ENCODE results near the gene RPS15A.

RPS15A gene

DNA sequence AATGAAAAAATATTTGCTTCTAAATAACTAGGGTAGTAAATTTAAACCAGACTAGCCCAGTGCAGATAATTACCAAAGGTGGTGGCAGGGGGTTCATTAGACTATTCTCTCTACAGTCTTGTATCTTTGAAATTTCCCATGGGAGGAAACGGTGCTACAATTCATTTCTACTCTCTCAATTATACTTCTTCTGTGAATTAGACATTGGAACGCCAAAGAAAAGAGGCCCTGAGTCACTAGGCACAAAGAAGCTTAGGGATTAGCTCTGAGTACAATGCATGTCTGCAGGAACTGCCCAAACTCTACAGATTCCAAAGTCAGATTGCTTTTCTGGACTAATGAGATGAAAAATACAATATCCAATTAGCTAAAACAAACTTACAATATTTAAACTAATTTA lies 41.9 kb upstream of the RPS15A start:
- no peak for DNase-seq (ENCODE audit: low read depth)
- H3K4me3 ChIP-seq (ENCODE audit: low read depth, low read length), result no peak overlapping the region
- TF ChIP-seq CTCF (conservative IDR thresholded peaks at IDR 0.05; ENCODE audit: low read depth, low read length), result no peak

GRCh38 chr16:18829251-18829650 lies 39.1 kb upstream of the RPS15A start:
- no peak for TF ChIP-seq CTCF (conservative IDR thresholded peaks at IDR 0.05; ENCODE audit: low read depth, low read length)
- H3K4me3 ChIP-seq (ENCODE audit: low read depth, low read length), result no peak overlapping the region
- DNase-seq (ENCODE audit: low read depth), result no peak

DNA sequence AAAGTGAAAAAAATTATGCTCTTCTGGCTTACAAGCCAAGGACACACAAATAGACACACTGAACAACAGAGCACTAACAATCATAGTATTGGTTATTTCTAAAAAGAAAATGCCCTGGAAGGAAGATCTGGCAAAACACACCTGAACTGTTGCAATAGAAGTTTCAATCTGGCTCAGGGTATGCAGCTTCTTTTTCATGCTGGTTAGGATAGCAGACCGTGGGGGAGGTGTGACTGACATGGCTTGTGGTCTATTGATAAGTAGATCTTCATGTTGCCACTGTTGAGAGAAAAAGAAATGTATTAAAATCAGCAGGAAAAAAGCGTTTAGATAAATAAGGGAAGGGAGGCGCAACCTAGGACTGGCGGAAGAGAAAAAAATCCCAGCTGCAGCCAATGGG lies 37.8 kb upstream of the RPS15A start:
- no peak for TF ChIP-seq CTCF (conservative IDR thresholded peaks at IDR 0.05; ENCODE audit: low read depth, low read length)
- H3K4me3 ChIP-seq (ENCODE audit: low read depth, low read length), result no peak overlapping the region

DNA sequence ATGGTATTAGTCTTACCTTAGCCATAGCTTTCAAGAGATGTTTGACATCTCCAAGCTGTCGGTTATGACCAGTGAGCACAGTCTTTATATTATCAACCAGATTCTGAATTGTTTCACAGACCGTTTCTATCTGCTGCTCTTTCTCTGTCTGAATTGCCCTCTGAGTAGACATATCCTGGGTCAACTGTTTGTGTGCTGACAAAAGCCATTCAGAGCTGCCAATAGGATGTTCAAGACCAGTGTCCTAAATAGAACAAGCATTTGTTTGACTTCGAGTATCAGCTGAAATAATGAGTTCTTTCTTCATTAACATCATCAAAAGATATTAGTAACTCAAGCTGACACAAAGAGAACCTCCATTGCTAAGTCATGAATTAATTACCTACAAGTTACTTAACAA lies 26.2 kb upstream of the RPS15A start:
- no peak for TF ChIP-seq CTCF (conservative IDR thresholded peaks at IDR 0.05; ENCODE audit: low read depth, low read length)
- no peak overlapping the region for H3K4me3 ChIP-seq (ENCODE audit: low read depth, low read length)
- no peak for DNase-seq (ENCODE audit: low read depth)

More for the DNA sequence above, 37.8 kb upstream of the RPS15A start:
- no peak for DNase-seq (ENCODE audit: low read depth)

DNA sequence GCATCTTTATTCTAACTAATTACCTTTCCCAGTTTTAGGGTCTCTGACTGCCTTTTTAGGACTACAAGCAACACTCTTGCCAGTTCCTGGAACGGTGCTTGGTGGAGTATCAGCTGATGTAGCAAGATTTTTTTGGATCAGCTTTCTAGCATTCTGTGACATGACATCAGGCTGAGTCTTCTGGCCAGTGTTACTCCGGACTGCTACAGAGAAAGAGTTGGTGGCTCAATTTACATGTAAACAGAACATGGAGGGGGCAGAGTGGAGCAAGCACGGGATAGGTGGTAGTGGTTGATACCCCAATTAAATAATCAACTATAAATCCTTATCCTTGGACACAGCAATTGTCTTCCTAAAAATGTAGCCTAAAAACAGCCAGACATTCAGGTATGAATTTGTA lies 21.8 kb upstream of the RPS15A start:
- H3K4me3 ChIP-seq (ENCODE audit: low read depth, low read length), result no peak overlapping the region
- DNase-seq (ENCODE audit: low read depth), result no peak
- no peak for TF ChIP-seq CTCF (conservative IDR thresholded peaks at IDR 0.05; ENCODE audit: low read depth, low read length)

DNA sequence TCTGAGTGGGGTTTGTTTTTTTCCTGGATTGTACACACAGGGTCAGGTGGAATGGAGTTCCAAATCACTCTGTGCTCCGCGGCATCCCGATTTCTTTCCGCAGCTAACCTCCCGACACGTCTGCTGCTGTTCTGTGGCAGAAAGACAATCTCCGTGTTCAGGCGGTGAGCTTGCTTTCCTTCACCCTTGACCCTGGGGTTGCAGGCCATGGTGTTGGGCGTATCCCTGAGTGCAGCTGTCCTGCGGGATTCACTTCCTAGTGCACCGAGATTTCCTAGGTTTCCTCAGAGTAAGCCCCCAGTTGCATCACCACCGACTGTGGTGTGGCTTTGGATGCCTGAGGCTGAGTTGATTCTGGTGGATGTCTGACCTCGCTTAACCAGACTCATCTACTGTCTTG lies 19.0 kb upstream of the RPS15A start:
- H3K4me3 ChIP-seq (ENCODE audit: low read depth, low read length), result no peak overlapping the region
- DNase-seq (ENCODE audit: low read depth), result no peak
- no peak for TF ChIP-seq CTCF (conservative IDR thresholded peaks at IDR 0.05; ENCODE audit: low read depth, low read length)

DNA sequence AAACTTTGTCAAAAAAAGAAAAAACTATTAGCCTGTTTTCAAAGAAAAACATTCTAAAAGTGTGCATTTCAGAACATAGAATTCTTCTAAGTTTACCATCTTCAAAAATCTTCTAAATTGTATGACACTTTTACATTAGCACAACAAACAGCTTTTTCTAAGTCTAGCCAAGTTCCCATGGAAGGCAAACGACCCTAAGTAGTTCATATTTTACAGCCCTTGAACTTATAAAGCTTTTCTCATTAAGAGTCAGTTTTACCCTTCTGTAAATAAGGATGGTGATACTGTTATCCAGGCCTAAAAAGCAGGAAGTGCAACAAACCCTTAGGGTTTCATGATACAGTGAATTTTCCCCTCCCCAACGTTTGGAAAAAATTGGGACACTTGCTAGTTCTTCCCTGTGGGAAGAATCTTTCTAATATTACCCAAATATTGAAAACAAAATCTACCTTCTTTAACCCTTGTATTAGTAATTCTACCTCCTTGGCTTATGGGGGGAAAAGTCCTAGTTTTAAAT lies 15.2 kb upstream of the RPS15A start:
- no peak overlapping the region for H3K4me3 ChIP-seq (ENCODE audit: low read depth, low read length)
- TF ChIP-seq CTCF (conservative IDR thresholded peaks at IDR 0.05; ENCODE audit: low read depth, low read length), result no peak
- no peak for DNase-seq (ENCODE audit: low read depth)

Data from choroid plexus epithelial cell (primary cell).